HG03066 (cell line): ENCODE measurements around the gene KLHL22.
"Not testable (repeated sequence)": the region's sequence is repeated elsewhere in the genome, so short reads cannot be mapped to it uniquely, and the experiment has no call there.

Experiments
- ATAC-seq: cut with Tn5 transposase; IDR thresholded peaks from one replicate; pipeline ENCODE4 v1.9.1; 2021; ENCODE audit warnings: low read depth; ENCODE audit not compliant: unreplicated experiment

KLHL22 gene

DNA sequence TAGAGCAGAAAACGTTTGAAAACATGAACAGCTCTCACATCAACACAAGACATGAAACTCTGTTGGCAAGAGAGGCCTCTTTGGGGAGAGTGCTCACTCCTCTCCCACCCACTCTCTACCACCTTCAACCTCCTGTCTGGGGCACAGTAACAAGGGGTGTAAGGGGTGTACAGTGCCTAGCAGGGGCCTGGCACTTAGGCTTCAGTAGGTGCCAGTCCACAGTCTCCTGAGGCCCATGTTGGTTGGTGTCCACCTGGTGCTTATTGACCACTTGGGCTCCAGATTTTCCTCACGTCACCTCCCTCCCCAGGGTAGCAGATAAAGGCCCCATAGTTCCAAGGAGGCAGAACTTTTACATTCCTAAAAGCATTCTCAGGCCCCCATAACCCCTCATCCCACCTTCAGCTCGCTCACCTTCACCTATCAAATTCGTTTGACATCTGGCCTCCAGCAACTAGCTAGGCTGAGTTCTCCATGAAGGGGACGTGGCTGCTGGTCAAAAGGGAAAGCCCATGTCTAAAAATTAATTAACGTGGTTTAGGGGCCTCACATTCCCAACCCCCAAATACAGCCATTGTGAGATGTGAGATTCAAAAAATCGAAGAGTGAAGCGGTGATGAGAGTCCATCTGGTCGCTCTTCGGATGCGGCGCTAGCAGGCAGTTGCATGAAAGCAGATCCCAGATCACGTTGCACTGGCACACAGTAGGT lies 11.1 kb upstream of the KLHL22 start:
- no peak for ATAC-seq

DNA sequence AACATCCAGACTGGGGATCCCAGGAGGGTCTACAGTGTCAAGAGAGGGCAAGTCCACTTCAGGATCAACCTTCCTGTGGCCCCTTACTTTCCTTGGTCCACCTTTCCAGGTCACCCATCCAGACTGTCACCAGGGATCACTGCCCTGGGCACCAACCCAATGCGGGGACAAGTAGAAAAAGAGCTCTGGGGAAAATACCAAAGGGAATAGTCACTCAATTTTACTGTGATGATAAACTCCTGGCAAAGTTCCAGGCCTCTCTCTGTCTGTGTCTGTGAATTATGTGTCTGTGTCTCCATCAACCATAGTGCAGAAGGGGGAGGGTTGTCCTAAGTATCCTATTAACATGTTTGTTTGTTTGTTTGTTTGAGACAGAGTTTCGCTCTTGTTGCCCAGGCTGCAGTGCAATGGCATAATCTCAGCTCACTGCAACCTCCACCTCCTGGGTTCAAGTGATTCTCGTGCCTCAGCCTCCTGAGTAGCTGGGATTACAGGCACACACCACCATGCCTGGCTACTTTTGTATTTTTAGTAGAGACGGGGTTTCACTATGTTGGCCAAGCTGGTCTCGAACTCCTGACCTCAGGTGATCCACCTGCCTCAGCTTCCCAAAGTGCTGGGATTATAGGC lies 8.8 kb upstream of the KLHL22 start:
- not testable (repeated sequence) for ATAC-seq

GRCh38 chr22:20503816-20504215 lies 8.2 kb upstream of the KLHL22 start:
- no peak for ATAC-seq

GRCh38 chr22:20499769-20500168 lies 4.2 kb upstream of the KLHL22 start:
- ATAC-seq, result no peak

DNA sequence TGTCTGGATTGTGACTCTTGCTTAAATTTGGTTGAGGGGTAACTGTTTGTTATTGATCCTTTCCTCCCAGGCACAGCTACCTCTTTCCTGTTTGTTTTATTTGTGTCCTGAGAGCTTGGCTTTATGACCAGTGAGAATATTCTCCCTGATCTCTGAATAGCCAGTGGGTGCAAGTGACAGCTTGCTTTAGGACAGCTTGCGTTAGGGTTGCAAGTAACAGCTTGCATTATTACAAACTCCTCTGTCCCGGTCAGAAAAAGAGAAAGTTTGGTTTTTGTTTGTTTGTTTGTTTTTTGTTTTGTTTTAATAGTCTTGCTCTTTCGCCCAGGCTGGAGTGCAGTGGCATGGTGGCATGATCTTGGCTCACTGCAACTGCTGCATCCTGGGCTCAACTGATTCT lies 3.3 kb upstream of the KLHL22 start:
- no peak for ATAC-seq

DNA sequence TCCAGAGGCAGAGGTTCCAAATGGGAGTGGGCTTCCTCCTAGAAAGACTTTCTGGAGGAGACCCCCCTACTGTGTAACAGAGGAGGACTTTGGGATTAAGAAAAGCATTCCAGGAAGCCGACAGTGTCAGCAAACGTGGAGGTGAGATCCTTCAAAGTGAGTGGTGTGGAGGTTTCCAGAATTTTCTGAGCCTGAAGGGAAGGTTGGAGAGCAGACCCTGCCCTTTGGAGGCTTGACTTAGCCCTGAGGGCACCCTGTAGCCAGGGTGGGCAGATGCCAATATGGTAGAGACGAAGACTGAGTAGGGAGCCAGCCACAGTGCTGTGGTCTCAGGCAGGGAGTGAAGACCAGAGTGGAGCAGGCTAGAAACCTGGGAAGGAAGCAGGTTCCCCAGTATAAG lies 1.8 kb upstream of the KLHL22 start:
- no peak for ATAC-seq

DNA sequence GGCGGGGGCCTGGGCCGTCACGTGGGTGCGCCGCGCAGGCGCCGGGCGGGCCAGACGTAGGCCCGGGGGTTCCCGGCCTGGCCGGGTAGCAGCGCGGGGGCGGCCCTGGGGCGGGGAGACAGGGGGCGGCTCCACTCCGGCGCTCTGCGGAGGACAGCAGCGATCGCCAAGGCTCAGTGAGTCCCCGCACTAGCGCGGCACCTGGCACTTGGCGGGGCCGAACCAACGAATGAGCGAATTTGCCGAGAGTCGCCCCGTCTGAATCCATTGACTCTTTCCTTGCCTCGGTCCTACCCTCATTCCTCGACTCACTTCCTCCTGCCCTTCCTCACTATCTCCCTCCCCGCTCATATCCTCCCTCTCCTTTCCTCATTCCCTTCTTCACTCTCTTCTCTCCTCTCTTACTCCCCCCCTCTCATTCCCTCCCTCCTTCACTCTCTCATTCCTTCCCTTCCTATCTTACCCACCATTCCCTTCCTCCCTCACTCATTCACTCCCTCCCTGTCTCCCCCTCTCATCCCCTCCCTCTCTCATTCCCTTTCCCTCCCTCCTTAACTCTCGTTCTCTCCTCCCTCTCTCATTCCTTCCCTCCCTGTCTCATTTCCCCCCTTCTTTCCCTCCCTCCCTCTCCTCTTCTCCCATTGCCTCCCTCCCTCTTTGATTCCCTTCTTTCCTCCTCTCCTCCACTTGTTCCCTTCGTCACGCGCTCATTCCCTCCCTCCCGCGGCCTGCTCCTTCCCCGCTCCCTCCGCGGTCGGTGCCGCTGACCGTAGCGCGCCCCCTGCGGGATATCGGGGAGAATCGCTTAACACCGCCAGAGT lies 476 bp upstream of the KLHL22 start:
- peak; percentile 79 for ATAC-seq

GRCh38 chr22:20491346-20491745 lies 4.2 kb downstream of the KLHL22 start:
- no peak for ATAC-seq

- no peak for ATAC-seq
Observed at GRCh38 chr22:20490941-20491307, 4.7 kb downstream of the KLHL22 start.

DNA sequence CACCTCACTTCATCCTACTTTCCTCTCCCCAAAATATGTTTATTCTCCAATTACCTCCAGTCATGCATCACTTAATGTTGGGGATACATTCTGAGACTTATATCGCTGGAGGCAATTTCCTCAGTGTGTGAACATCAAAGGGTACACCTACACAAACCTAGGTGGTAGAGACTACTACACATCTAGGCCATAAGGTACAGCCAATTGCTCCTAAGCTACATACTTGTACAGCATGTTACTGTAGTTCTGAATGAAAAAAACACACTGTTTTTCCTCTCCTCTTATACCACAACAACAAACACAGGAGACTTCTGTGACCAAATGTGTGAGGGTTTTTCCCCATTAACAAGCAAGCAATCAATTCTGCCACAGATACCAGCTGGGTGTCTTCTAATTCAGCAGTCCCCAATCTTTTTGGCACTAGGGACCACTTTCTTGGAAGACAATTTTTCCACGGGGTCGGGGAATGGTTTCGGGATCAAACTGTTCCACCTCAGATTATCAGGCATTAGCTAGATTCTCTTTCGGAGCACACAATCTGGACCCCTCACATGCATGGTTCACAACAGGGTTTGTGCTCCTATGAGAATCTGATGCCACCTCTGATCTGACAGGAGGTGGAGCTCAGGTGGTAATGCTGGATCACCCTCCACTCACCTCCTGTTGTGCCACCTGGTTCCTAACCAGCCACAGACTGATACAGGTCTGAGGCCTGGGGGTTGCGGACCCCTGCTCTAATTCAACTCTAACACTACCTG lies 5.2 kb downstream of the KLHL22 start:
- no peak for ATAC-seq

DNA sequence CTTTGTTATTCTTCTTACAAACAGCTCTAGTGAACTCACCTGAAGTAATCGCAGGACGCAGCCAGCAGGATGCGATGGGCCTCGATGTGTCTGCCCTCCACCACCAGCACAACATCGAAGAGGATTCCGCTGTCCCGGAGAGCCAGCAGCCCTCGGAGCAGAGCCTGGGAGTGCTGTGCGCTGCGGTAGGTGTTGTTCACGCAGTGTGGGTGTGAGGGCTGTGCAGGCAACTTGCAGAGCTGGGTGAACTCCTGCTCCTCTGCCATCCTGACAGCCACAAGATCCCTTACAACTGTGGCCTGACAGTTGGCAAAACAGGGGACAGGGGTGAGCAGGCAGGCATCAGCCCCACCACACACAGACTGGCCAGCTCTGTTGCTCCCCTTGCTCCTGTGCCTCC lies 6.6 kb downstream of the KLHL22 start:
- no peak for ATAC-seq

DNA sequence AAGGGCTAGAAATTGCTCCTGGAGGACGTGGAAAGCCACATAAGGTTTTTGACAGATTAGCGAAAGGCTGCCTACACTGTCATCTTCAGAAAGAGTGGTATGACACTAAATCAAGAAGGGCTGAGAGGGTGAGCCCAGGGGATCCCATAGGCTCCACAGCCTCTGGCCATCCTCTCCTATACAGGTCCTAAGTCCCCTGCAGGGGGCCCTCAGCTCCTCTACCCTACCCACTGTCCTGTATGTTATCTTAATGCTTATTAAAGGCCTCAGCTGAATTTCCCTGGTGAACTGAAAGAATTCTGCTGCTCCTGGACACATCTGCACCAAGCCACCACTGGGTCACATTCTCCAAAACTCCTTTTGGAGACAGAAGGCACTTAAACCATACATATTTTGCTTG lies 7.9 kb downstream of the KLHL22 start:
- no peak for ATAC-seq

DNA sequence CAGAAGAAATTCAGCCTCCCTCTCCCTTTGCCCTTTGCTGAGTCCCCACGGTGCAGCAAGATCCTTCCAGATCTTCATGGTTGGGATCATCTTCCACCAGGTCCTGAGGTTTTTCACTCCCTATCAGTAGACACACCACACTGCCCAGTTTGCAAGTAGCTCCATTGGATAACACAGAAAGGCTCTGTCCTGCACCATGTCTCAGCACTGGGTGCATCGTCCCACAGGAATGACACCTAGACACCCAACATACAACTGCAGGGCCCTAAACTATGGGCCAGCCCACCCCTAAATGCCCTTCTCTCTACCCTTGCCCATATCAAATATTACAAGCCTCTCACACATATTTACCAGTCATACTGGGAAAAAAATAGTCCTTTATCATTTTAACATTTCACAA lies 9.4 kb downstream of the KLHL22 start:
- no peak for ATAC-seq

GRCh38 chr22:20484948-20485683 lies 10.5 kb downstream of the KLHL22 start:
- no peak for ATAC-seq

DNA sequence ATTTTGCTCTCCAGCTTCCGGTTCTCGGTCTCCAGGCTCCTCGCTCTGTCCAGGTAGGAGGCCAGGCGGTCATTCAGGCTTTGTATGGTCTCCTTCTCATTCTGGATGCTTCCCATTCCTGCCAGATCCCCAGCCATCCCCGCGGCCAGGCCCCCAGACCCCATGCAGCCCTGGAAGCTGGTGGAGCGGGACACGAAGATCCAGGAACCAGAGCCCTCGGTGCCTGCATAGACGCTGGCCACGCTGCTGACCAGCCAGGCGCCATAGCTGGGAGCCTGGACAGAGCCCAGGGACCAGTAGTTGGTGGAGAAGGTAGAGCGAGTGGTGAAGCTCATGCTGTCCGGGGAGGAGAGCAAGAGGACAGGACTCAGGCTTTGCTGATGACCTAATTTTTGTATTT lies 11.8 kb downstream of the KLHL22 start:
- no peak for ATAC-seq

DNA sequence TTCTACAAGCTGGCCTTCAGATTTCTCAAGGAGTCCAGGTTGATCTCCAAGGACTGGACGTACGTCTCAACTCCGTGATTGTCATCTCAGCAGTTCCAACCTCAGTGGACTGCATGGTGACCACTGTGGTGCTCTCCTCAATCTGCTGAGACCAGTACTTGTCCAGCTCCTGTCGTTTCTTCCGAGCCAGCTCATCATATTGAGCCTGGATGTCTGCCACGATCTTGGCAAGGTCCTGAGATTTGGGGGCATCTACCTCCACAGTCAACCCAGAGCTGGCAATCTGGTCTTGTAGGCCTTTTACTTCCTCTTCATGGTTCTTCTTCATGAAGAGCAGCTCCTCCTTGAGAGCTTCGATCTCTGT lies 12.5 kb downstream of the KLHL22 start:
- ATAC-seq, result not testable (repeated sequence)

DNA sequence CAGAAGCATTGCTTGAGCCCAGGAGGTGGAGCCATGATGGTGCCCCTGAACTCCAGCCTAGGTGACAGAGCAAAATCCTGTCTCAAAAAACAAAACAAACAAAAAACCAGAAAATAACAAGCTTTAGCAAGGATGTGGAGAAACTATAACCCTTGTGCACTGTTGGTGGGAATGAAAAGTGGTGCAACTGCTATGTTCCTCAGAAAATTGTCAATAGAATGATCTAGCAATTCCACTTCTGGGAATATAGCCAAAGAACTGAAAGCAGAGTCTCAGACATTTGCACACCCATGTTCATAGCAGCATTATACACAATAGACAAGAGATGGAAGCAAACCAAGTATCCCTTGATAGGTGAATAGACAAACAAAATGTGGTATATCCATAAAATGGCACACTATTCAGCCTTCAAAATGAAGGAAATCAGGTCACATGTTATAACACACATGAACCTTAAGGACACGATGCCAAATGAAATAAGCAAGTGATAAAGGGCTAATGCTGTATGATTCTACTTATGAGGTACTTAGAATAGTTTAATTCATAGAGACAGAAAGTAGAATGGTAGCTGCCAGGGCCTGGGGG lies 15.9 kb downstream of the KLHL22 start:
- ATAC-seq, result no peak

GRCh38 chr22:20478059-20478458 lies 17.5 kb downstream of the KLHL22 start:
- ATAC-seq, result not testable (repeated sequence)

DNA sequence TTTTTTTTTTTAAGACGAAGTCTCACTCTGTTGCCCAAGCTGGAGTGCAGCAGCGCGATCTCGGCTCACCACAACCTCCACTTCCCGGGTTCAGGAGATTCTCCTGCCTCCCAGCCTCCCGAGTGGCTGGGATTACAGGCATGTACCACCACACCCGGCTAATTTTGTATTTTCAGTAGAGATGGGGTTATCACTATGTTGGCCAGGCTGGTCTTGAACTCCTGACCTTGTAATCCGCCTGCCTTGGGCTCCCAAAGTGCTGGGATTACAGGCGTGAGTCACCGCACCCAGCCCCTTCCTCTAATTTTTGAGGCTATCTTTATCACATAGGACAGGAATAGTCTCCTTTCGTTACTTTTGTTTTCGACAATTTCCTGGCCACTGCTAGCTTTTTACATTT lies 20.0 kb downstream of the KLHL22 start:
- ATAC-seq, result not testable (repeated sequence)

GRCh38 chr22:20475115-20475436 lies 20.5 kb downstream of the KLHL22 start:
- ATAC-seq, result no peak
